RWPE2 (cell line): ENCODE data around the gene OR2A7.
"Not testable (repeated sequence)": the region's sequence is repeated elsewhere in the genome, so short reads cannot be mapped to it uniquely, and the experiment has no call there.

Source experiments
- ATAC-seq: fragments of 200-7000 bp; cut with Tn5 transposase; 3 replicates; pipeline ENCODE4 v1.9.1; 2021; ENCODE audit warnings: low read depth
- DNase-seq: peaks from one replicate; pipeline ENCODE4 v3.0.0-alpha.2; 2020; ENCODE audit warnings: low spot score
- H3K27ac ChIP-seq: fragments of 450-650 bp; 2 replicates; pipeline ENCODE4 v1.5.1; 2017; ENCODE audit warnings: mild to moderate bottlenecking; ENCODE audit not compliant: poor library complexity, severe bottlenecking
- H3K27me3 ChIP-seq: fragments of 250-450 bp; sonication (Bioruptor Pico); 2 replicates; pipeline ENCODE4 v1.5.1; 2021; ENCODE audit warnings: mild to moderate bottlenecking, moderate library complexity; ENCODE audit not compliant: insufficient read depth, poor library complexity, severe bottlenecking
- H3K36me3 ChIP-seq: fragments of 250-450 bp; sonication (Bioruptor Pico); 2 replicates; pipeline ENCODE4 v1.5.1; 2020; ENCODE audit warnings: low read depth, mild to moderate bottlenecking, moderate library complexity
- H3K4me1 ChIP-seq: fragments of 250-450 bp; sonication (Bioruptor Pico); 2 replicates; pipeline ENCODE4 v1.5.1; 2021; ENCODE audit warnings: mild to moderate bottlenecking, moderate library complexity; ENCODE audit not compliant: insufficient read depth, poor library complexity, severe bottlenecking
- H3K4me3 ChIP-seq: fragments of 250-450 bp; sonication (Bioruptor Pico); 2 replicates; pipeline ENCODE4 v1.5.1; 2021; ENCODE audit warnings: mild to moderate bottlenecking, moderate library complexity; ENCODE audit not compliant: severe bottlenecking
- H3K9me3 ChIP-seq: fragments of 250-450 bp; sonication (Bioruptor Pico); 2 replicates; pipeline ENCODE4 v1.5.1; 2021; ENCODE audit warnings: mild to moderate bottlenecking, moderate library complexity; ENCODE audit not compliant: severe bottlenecking

OR2A7 gene, protein sequence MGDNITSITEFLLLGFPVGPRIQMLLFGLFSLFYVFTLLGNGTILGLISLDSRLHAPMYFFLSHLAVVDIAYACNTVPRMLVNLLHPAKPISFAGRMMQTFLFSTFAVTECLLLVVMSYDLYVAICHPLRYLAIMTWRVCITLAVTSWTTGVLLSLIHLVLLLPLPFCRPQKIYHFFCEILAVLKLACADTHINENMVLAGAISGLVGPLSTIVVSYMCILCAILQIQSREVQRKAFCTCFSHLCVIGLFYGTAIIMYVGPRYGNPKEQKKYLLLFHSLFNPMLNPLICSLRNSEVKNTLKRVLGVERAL

DNA sequence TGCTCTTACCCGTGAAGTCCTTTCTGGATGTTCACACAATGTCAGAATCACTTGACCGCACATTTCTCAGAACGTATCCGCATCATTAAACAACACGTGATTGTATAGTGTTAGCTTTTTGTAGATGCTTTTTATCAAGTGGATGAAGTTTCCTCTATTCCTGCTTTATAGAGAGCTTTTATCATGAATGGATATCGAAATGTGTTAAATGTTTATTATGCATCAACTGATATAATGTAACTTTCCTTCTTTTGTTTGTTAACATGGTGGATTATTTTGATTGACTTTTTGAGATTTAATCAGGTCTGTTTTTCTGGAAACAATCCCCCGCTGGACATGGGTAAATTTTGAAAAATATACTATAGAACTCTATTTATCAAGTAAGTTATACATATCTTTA, at the start of gene OR2A7:
OR2A7 (minus strand) TSS at position 101 of the 400 bp plus-strand sequence. CDS start 5,164 bp downstream, outside the sequence.
- not testable (repeated sequence) for H3K4me3 ChIP-seq, DNase-seq, H3K27me3 ChIP-seq, H3K27ac ChIP-seq, H3K36me3 ChIP-seq, ATAC-seq, H3K4me1 ChIP-seq, H3K9me3 ChIP-seq

DNA sequence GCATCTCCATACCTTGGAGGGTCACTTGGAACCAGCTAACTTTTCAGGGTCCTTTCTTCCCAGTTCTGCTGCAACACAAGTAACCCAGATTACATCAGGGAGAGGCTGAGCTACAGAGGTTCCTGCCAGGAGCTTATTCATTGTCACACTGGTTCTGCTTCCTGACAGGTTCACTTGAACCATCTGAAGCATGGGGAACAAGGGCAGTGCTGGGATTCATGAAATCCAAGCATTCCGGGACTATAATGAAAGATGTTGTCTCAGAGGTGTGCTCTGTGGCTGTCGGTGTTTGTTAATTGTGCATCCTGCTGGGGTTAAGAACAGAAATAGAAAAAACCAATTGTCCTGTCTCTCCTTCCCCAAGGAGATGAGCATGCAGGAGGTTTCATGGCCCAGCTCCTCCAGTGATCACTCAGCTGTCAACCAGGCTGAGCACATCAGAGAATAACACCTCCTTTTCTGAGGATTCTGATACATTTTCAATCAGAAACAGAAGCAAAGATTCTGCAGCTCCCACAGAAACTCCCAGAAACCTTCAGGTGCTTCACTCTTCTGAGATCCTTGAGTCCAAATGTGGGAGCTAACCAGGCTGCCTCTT, 47.4 kb upstream of the OR2A7 start, which contains the start of gene OR2A1:
OR2A1 (plus strand) TSS at position 548 of the 598 bp plus-strand sequence. CDS start 5,706 bp downstream, outside the sequence.
- H3K27me3 ChIP-seq, H3K9me3 ChIP-seq, DNase-seq, ATAC-seq, H3K4me3 ChIP-seq, H3K4me1 ChIP-seq, H3K27ac ChIP-seq, H3K36me3 ChIP-seq: not testable (repeated sequence)

DNA sequence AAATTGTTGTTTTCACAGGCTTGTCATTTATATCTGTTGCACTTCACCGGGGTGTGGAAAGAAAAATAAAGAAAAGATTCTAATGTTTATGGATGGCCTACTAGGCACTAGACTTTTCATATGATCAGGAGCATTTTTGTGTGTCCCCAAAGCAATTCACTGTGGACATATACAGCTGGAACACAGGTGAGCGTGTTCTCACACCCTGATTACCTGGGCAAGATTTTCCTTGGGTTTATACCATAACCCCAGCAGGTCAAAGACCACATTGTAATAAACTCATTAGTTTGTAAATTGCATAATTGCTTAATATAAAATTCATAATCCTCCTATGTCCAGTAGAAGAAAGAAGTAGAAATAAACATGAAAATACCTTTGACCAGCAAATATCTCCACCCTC, 46.6 kb upstream of the OR2A7 start:
- not testable (repeated sequence) for ATAC-seq, H3K36me3 ChIP-seq, H3K27ac ChIP-seq, H3K4me1 ChIP-seq, H3K9me3 ChIP-seq, H3K4me3 ChIP-seq, H3K27me3 ChIP-seq, DNase-seq

DNA sequence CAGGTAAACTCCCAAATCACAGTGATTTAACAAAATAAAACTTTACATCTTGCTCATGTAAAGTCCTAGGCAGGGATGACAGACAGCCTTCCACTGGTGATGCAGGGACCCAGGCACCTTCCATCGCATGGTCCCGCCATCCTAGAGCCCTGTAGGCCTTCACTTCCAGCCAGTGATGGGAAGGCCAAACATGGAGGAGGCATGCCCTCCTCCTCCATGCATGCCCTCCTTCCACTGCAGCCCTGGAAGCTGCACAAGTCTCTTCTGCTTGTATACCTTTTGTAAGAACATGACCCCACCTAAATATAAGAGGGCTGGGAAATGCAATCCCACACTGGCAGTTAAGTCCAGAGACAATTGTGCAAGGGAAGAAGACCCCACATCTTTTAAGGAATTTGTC, 45.1 kb upstream of the OR2A7 start:
- not testable (repeated sequence) for ATAC-seq, H3K4me1 ChIP-seq, H3K36me3 ChIP-seq, H3K9me3 ChIP-seq, DNase-seq, H3K27ac ChIP-seq, H3K27me3 ChIP-seq, H3K4me3 ChIP-seq

DNA sequence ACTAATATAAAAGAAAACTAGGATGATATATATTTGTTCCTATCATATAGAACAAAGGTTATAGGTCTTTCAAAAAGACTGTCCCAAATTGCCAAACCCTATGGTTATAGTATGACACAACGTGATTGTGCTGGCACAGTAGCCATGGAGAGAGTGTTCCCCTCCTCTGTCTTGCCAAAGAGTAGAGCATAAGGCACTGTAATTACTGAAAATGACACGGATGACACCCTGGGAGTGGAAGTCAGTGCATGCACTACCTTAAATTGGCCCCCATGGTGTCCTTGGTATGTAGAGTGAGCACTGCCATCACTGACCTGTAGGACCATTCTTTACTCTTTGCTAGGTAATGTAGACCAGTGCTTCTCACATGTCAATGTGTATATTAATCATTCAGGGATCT, 40.6 kb upstream of the OR2A7 start:
- H3K4me3 ChIP-seq, H3K36me3 ChIP-seq, ATAC-seq, DNase-seq, H3K27ac ChIP-seq, H3K9me3 ChIP-seq, H3K4me1 ChIP-seq, H3K27me3 ChIP-seq: not testable (repeated sequence)

DNA sequence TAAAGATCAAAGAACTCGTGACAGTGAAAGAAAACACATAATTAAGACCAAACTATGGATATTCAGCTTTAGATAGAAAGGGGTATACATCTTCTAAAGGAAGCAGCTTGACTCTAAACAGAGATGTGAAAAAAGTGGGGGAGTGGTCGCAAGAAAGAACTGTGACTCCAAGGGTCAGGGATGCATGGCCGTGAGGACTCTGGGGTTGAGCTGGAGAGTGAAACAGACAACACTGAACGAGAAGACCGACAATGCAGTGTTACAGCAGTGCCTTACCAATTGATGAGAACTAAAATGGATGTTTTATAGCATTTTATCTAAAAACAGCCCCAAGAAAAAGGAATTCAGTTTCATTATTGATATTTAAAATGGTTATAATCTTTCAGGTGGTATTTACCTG, 39.0 kb upstream of the OR2A7 start:
- not testable (repeated sequence) for H3K9me3 ChIP-seq, ATAC-seq, DNase-seq

DNA sequence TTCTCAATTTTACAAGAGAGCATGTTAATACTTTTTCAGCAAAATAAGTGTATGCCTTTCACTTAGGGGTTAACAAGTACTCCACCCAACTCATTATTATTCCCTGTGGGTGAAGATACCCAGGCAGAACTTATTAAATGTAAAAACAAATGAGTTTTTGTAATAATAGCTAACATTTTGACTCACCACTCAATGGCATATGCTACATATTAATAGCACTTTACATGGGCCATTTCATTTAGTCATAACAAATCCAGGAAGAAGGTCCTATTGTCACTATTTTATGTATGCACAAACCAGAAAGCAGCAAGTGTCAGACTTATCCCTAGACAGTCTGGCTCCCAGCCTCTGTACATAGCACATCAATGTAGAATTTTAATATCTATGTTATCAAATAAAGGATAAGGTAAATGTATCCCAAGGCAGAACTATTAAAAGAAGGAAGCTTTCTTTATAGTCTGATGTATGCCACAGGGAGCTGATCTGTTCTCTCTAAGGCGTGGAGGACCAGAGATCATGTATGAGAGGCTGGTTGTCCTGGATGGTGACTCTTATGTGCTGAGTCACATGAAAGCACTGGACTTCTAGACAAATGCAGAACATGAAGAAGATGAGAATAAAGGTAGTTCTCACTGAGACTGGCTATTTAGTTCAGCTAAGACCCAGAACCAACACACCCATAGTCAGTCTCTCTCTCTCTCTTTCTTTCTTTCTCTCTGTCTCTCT, 38.1 kb upstream of the OR2A7 start:
- not testable (repeated sequence) for H3K27me3 ChIP-seq, H3K4me1 ChIP-seq, H3K36me3 ChIP-seq, H3K9me3 ChIP-seq, DNase-seq, H3K27ac ChIP-seq, H3K4me3 ChIP-seq
- peak; percentile 48; the same call in 2 of the 3 replicates for ATAC-seq

More for the DNA sequence above, 39.0 kb upstream of the OR2A7 start:
- not testable (repeated sequence) for H3K36me3 ChIP-seq, H3K4me1 ChIP-seq, H3K27me3 ChIP-seq, H3K4me3 ChIP-seq, H3K27ac ChIP-seq

DNA sequence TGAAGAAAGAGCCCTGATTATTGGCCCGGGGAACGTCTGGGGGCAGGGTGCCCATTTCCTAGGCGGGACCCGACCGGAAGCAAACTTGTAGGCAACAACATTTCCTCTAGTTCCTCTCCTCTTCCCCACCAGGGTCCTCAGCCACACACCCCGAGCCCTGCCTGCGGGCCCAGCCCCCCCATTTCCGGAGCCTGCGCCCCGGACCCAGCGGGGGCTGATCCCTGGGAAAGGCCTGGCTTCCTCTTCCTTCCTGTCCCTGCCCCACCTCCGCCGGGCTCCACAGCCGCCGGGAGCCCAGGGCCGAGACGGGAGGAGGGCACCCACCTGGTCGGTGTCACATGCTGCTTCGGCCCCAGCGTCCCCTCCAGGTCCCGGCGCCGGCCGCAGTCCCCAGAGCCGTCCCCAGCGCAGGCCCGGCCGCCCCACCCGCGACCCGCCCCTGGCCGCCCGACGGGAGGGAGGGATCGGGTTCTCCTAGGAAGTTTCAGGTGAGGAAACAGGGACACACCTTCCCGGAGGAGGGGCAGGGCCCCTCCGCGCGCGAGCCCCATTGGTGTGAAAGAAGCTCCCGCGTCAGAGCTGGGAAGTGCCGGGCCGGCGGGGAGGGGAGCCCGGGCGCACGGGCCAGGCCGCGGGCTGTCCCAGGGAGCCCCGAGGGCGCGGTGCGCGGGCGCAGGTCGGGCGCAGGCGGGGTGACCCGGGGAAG, 29.4 kb upstream of the OR2A7 start:
- H3K4me1 ChIP-seq, H3K27ac ChIP-seq, H3K4me3 ChIP-seq, H3K36me3 ChIP-seq, DNase-seq, H3K27me3 ChIP-seq, H3K9me3 ChIP-seq: not testable (repeated sequence)
- peak; percentile 93 for ATAC-seq

DNA sequence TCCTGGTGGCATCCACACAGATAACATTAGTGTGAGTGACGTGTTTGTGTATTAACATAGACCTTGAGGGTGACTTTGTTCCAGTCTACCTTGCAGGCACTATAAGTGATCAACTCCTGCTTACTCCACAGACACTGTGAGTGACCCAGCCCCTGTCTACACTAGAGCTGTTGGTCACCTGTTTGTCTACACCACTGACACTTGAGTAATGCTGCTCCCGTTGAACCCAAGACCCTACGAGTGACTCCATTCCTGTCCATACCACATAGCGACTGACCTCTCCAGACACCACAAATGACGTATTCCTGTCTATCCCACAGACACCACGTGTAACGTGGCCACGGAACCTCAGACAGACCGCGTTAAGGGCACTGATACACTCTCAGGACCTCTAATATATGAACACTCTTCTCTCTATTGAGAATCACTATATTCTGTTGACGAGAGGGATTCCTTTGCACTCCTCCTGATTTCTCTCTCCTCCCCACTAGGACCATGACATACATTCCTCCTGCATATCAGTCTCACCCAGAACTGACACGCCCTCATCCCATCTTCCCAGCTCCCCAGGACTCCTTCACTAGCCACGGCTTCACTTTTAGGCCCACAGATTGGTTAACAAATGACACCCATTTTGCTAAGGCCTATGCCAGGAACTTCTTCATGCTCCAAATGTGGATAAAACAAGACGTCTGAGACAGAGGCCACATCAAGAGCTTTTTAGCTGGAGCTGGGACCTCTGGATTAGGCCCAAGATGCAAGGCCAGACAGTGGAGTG, 28.0 kb upstream of the OR2A7 start:
- not testable (repeated sequence) for ATAC-seq, H3K4me3 ChIP-seq, H3K36me3 ChIP-seq, H3K4me1 ChIP-seq, H3K27ac ChIP-seq, H3K27me3 ChIP-seq, H3K9me3 ChIP-seq
- peak; percentile 28 for DNase-seq

DNA sequence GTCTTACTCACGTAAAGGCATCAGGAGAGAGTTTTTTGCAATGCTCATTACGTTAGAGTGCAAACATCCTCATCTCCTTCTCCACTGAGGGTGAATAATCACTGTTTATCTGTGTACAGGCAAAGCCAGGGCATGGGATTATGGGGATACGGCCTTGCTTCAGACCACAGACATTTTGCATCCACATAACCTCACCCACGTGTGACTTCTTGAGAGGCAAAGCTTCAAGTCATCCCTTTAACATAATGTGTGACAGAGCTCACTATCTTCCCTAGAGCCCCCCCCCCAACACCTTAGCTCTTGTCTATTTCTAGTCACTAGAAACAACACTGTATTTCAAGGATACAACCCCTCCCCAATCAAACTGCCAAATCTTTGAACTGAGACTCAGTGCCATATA, 27.0 kb upstream of the OR2A7 start:
- DNase-seq, H3K27me3 ChIP-seq, H3K27ac ChIP-seq, H3K4me3 ChIP-seq, H3K36me3 ChIP-seq, ATAC-seq, H3K9me3 ChIP-seq, H3K4me1 ChIP-seq: not testable (repeated sequence)
